AG08396 (cell line): ENCODE measurements around the gene ZNF501.

Source experiments
- DNase-seq: peaks from one replicate; pipeline ENCODE4 v3.0.0; 2012; ENCODE audit warnings: low spot score, mixed read lengths

Gene ZNF501

DNA sequence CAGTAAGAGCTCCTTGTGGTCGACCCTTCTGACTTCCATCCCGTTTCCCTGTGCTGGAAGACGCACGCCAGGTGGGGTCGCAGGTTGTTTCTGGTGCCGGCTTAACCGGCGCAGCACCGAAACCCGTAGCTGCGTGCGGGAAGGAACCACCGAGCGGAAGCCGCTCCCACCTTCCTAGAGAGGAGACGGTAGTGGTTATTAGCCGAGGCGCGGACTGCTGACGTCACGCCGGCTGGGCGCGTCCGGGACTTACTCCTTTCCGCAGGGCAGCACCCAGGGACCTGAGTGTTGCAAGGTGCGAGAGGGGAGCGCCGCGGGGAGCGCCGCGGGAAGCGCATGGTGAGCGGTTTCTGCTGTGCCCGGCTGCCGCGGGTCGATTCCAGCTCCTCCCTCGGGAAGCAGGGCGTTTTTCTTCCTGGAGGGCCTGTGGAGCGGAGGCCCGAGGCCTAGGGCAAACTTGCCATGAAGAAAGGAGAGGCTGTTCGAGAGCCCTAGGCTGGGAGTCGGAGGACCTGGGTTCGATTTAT, at the start of gene ZNF501:
ZNF501 (plus strand) TSS at position 252 of the 527 bp plus-strand sequence. CDS start 4,787 bp downstream, outside the sequence.
- peak; percentile 92 for DNase-seq

DNA sequence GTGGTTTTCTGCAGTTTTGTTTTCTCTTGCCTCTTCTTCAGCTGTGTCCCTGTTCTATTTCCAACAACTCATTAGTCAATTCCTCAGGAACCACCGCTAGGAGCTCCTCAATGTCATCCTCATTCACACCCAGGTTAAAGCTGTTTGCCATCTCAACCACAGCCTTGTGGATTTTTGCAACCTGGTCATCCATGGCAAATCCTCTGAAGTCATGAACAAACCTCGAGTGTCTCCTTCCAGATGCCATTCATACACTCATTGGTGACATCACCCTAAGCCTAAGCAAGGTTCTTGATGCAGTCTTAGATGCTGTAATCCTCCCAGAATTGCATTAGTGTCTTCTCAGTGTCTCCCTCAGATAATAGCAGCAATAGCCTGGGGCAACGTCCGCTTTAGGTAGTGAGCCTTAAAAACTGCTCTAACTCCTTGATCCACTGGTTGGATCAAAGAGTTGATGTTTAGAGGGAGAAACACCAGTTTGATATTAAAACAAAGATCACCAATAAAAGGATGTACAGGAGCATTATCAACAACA, 48.4 kb upstream of the ZNF501 start:
- no peak for DNase-seq

DNA sequence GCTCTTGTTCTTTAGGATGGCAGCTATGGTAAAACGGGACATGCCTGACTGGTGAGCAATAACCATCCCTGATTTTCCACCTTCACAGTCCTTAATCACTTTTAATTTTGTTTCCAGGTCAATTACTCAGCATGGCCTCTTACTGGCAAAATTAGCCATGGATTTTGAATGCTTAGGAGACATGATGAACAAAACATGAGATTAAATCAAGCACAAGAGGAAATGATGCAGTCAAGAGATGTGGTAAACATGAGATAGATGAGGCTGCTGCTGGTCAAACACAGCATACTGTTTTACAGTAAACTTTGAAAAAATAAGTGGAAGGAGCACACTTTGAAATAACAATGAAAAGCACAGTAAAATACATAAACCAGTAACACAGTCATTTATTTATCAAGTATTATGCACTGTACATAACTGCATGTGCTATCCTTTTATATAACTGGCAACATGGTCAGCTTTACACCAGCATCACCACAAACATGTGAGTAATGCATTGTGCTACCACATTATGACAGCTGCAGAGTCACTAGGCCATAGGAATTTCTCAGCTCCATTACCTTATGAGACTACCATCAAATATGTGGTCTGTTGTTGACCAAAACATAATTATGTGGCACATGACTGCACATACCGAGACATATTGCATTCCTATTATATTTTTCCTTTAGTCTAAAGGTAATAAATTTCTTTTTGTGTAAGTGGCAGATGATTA, 47.1 kb upstream of the ZNF501 start:
- DNase-seq = peak; percentile 20

DNA sequence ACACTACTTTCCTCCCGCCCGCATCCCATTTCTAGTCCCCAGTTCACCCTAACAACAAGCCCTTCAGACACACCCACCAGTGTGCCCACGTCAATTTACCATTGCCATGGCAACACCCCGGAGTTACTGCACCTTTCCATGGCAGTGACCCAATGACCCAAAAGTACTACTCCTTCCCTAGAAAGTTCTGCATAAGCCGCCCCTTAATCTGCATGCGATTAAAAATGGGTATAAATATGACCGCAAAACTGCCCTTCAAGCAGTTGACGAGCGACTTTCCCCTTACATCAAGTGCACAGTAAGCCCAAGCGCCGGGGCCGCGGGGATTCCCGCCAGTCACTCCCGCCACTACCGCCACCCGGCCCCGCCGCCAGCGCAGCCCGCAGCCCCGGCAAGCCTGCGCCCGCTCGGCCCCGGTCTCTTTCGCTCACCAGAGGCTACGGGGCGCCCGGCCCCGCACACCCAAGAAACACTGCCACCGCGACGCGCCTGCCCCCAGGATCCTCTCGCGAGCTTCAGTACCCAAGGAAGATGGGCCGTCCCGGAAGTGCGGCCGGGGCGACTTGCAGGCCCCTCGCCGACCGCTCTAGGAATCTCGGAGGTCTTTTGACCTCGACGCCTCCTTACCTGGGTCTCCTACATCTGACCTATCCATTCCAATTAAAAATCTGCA, 44.2 kb upstream of the ZNF501 start:
- peak; percentile 88 for DNase-seq

DNA sequence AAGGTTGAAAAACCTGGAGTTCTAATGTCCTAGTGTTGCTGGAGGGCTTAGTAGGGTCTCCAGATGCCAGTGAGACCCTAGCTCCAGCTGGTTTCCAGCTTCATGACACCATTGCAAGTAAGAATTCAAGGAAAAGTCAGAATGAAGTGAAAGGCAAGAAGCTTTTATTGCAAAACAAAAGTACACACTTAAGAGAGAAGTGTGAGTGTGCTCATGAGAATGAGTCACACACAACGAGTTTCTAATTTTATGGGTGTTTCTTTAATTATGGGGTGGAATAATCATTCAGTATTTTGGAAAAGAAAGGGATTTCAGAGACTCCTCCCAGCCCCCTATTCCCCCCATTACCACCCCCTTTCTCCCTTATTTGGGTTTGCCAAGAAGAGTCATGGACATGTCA, 41.5 kb upstream of the ZNF501 start:
- DNase-seq = no peak

DNA sequence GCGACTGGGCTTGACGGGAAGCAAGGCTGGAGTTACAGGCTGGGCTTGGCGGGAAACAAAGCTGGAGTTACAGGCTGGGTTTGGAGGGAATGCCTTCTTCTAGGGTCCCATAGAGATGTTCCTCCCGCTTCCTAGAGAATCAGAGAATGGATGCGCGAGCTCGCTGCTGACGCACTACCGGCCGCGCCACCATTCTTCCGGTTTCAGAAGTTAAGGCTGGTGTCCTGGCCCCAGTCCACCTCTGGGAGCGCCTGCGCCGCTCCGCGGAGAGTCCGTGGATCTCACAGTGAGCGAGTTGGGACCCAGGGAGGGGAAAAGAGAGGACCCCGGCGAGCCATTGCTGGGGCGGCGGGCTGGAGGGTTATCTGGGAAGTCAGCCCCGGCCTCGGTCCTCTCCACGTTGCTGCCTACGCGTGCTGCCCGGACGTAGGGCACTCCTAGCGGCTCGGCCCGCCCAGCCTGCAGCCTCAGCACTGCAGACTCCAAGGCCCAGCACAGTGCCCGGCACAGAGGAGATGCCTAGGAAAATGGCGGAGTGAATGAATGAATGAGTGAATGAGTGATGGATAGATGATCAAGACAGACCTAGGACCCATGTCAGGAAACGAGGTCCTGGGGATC, 16.9 kb upstream of the ZNF501 start, which contains the start of gene ZNF502:
ZNF502 (plus strand) TSS at position 206 of the 621 bp plus-strand sequence. CDS start 7,602 bp downstream, outside the sequence.
- peak; percentile 94 for DNase-seq

DNA sequence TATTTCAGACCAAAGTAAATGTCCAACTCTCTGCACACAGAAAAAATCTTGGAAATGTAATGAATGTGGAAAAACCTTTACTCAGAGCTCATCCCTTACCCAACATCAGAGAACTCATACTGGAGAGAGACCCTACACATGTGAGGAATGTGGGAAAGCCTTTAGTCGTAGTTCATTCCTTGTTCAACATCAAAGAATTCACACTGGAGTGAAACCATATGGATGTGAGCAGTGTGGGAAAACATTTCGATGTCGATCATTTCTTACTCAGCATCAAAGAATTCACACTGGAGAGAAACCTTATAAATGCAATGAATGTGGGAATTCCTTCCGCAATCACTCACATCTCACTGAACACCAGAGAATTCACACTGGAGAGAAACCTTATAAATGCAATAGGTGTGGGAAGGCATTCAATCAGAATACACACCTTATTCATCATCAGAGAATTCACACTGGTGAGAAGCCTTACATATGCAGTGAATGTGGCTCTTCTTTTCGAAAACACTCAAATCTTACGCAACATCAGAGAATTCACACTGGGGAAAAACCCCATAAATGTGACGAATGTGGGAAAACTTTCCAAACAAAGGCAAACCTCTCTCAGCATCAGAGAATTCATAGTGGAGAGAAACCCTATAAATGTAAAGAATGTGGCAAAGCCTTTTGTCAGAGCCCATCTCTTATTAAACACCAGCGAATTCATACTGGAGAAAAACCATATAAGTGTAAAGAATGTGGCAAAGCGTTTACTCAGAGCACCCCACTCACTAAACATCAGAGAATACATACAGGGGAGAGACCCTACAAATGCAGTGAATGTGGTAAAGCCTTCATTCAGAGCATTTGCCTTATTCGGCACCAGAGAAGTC, 8.0 kb upstream of the ZNF501 start:
- DNase-seq = no peak

DNA sequence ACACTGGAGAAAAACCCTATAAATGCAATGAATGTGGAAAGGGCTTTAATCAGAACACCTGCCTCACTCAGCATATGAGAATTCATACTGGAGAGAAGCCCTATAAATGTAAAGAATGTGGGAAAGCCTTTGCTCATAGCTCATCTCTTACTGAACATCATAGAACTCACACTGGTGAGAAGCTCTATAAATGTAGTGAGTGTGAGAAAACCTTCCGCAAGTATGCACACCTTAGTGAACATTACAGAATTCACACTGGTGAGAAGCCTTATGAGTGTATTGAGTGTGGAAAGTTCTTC, 7.4 kb upstream of the ZNF501 start:
- no peak for DNase-seq

DNA sequence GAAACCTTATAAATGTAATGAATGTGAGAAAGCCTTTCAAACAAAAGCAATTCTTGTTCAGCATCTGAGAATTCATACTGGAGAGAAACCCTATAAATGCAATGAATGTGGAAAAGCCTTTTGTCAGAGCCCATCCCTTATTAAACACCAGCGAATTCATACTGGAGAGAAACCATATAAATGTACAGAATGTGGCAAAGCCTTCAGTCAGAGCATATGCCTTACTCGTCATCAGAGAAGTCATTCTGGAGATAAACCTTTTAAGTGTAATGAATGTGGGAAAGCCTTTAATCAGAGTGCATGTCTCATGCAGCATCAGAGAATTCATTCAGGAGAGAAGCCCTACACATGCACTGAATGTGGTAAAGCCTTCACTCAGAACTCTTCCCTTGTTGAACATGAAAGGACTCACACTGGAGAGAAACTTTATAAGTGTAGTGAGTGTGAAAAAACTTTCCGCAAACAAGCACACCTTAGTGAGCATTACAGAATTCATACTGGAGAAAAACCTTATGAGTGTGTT, 5.3 kb downstream of the ZNF501 start:
- DNase-seq = no peak

DNA sequence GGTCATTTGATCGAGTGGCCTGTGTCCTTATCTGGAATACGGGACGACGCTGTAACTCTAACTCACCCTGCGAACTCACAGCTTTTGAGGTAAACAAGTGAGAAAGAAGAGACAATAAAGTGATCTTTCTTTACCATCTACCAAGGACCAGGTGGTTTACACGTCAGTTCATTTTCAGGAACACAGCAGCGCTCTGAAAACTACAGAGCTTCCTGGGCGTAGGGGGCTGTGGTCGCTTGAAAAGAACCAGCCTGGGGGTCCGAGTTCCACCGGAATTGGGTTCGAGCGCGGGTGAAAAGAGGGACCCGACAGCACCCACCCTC, 31.6 kb downstream of the ZNF501 start:
- no peak for DNase-seq

DNA sequence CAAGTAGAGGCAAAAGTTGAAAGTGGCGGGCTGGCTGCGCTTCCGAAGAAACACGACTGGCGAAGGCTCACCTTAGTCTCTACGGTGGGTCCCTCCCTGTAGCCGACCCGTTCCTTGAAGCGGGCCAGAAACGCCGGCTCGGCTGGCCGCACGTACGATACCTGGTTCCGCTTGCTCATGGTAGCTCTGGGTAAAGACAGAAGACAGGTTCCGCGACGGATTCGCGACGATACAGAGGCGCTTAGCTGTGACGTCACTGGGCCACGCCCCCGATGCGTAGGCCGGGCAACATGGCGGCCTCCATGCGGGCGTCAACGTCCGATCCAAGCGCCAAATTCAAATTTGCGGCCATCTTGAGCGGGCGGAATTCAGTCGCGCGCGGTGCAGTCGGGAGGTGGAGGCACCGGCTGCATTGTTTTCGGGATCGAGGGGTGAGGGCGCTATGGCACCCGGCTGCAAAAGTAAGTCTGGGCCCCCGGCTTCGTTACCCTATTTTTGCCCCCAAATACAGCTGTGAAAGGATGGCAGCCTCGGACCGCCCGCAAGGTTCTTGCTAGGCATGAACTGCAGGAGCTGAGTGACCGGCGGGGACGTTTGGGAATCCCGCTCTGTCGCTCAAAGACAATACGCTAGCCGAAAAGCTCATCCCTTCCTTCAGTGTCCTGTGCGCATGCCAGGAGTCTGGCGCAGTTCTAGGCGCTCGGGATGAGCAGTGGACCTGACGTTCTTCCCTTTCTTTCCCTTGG, 32.2 kb downstream of the ZNF501 start, which contains the start of the genes KIAA1143 and KIF15:
KIAA1143 (minus strand) TSS at position 196 of the 746 bp plus-strand sequence; CDS start at position 179, 17 bp downstream.
KIF15 (plus strand) TSS at position 371 of the 746 bp plus-strand sequence; CDS start at position 443, 72 bp downstream.
- peak; percentile 97 for DNase-seq

DNA sequence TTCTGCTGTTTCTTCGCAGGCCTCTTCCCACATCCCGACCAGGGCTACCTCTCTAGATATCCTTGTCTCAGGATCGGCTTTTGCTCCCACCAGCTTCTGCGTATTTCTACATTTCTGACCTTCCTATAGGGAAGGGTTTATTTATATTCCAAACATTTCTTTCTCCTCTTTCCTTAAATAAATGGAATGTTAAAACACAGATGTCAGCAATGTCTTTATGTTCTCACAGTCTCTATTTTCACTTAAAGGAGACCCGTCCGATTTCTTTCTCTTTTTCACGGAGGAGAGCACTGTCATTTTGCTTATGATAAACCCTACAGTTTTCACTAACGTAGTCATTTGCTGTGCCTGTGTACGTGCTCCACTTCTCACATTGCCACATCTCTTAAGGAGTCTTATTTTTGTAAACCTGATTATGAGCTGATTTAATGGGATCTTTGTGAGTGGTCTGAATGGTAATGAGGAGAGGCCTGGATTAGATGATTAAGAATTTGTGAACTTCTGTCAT, 32.8 kb downstream of the ZNF501 start:
- no peak for DNase-seq

DNA sequence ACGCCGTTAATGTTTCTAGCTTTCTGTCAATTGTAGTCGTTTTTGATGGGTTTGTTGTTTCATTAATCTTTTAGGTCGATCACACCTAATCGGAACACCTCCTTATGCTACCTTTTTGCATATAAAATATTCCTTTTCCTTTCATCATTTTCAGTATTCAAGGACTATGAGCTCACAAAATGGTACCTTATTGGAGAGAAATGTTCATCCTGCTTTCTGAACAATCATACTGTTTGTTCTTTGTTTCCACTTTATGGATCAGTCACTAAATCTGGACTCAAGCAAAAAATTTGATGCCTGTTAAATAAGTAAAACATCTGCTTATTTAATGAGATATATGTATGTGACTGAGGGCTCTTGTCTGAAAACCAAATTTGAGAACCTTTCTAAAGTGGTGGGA, 33.3 kb downstream of the ZNF501 start:
- DNase-seq = no peak

DNA sequence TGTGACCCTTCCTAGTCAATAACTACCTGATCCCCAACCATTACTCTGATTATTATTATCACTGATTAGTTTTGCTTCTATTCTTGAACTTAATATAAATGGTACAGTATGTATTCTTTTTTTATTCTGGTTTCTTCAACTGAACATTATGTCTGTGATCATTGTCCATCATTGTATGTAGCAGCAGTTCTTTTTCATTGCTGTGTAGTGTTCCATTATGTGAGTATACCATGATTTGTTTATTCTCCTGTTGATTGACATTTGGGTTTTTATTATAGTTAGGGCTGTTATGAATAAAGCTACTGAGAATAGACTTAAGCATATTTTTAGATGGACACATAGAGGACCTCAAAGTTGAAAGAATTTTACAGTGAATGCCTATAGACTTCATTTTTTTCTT, 34.8 kb downstream of the ZNF501 start:
- DNase-seq = no peak

DNA sequence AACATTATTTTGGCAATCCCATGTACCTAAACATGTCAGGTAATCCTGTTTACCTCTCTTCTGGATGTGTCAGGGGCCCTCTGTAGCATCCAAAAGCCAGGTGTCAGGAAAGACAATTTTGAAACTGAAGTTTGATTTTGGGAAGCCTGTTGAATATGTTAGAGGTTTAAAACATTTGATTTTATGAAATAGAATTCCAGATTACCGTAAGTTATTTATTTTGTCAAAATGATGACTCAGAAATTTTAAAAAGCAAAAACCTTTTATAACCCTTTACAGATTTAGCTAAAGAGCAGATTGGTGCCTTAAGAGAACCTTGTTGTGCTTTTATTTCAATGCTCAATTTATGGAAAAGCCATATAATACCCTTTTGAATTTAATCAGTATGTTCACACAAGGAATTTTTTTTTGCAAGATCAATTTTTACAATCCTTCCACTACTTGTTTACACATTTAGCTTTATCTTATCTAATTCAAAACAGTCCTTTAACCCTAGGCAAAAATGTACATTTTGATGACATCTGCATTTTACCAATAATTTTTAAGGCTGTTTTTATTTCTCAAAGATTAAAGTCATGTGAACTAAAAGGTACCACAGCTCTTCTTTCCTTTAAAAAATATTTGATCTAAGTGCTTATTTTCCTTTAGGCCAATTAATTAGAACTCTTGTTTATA, 42.1 kb downstream of the ZNF501 start:
- DNase-seq = no peak

DNA sequence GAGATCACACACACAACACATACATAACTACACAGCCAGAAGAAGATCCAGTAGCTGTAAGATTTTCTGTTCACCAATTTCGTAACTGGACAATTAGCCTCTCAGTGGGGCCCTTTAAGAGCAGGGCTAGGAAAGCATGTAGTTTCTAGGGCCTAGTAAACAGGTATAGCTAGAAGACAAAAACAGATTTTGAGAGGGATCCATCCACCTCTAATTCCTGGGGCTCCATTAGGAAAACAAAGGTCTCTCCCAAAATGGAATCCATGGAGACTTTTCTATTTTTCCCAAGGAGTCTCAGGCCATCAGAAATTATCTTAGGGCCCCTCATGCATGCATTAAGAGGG, 42.6 kb downstream of the ZNF501 start:
- no peak for DNase-seq

DNA sequence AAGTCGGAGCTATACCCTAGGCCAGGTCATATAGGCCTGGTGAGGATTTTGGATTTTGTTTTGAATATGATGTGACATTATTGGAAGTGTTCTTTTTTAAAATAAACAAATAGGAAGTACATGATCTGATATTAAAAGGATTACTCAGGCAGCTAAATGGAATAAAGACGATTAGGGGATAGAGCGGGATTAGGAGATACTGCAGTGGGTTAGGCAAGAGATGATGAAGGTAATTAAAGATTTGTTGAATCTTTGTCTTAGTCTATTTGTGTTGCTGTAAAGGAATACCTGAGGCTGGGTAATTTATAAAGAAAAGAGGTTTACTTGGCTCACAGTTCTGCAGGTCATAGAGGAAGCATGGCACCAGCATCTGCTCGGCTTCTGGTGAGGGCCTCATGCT, 53.5 kb downstream of the ZNF501 start:
- DNase-seq = no peak
